GM10266 (cell line): ENCODE data around the gene LHX1.

Experiments
- DNase-seq: peaks from one replicate; pipeline ENCODE4 v3.0.0; 2012; ENCODE audit errors: extremely low spot score
- CTCF ChIP-seq: IDR thresholded peaks from 2 replicates; pipeline ENCODE4 v1.5.1; 2012; ENCODE audit warnings: mild to moderate bottlenecking, low read depth; ENCODE audit not compliant: control insufficient read depth, insufficient read depth; ENCODE audit errors: missing control alignments

Gene LHX1

GRCh38 chr17:36977066-36977465 is 39.8 kb downstream of the LHX1 start:
- no peak for DNase-seq
- no peak for TF ChIP-seq CTCF

- no peak for DNase-seq
- TF ChIP-seq CTCF, result no peak
Measured at GRCh38 chr17:36977568-36977967, 40.3 kb downstream of the LHX1 start.

- TF ChIP-seq CTCF, result no peak
- no peak for DNase-seq
Measured at GRCh38 chr17:36978810-36979564, 41.7 kb downstream of the LHX1 start.

GRCh38 chr17:36979565-36979941 is 42.3 kb downstream of the LHX1 start:
- TF ChIP-seq CTCF, result no peak
- no peak for DNase-seq

- TF ChIP-seq CTCF, result no peak
- DNase-seq, result no peak
Measured at GRCh38 chr17:36980280-36980761, 43.0 kb downstream of the LHX1 start.

GRCh38 chr17:36983618-36984017 is 46.3 kb downstream of the LHX1 start:
- DNase-seq, result no peak
- no peak for TF ChIP-seq CTCF

- no peak for TF ChIP-seq CTCF
- DNase-seq, result no peak
Measured at GRCh38 chr17:36989173-36989572, 51.9 kb downstream of the LHX1 start.
